GM18907 (cell line): ENCODE data around the gene PRKAB1.
"Not testable (repeated sequence)": the region's sequence is repeated elsewhere in the genome, so short reads cannot be mapped to it uniquely, and the experiment has no call there.

ENCODE experiments used
- ATAC-seq: cut with Tn5 transposase; IDR thresholded peaks from one replicate; pipeline ENCODE4 v1.9.1; 2021; ENCODE audit warnings: mild to moderate bottlenecking, moderate library complexity; ENCODE audit not compliant: unreplicated experiment

Gene PRKAB1

GRCh38 chr12:119667577-119668323, at the start of gene PRKAB1:
Gene PRKAB1, plus strand, starts transcription at chr12:119668133. Its CDS starts 112 bp downstream, at chr12:119668245.
- ATAC-seq: peak; percentile 97

DNA sequence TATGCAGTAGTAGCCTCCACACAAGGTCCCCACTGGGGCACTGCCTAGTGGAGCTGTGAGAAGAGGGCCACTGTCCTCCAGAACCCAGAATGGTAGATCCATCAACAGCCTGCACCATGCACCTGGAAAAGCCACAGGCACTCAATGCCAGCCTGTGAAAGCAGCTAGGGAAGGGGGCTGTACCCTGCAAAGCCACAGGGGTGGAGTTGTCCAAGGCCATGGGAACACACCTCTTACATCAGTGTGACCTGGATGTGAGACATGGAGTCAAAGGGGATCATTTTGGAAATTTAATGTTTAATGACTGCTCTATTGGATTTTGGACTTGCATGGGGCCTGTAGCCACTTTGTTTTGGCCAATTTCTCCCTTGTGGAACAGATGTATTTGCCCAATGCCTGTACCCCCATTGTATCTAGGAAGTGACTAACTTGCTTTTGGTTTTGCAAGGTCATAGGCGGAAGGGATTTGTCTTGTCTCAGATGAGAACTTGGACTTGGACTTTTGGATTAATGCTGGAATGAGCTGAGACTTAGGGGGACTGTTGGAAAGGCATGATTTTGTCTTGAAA, 49.5 kb upstream of the PRKAB1 start:
- not testable (repeated sequence) for ATAC-seq

DNA sequence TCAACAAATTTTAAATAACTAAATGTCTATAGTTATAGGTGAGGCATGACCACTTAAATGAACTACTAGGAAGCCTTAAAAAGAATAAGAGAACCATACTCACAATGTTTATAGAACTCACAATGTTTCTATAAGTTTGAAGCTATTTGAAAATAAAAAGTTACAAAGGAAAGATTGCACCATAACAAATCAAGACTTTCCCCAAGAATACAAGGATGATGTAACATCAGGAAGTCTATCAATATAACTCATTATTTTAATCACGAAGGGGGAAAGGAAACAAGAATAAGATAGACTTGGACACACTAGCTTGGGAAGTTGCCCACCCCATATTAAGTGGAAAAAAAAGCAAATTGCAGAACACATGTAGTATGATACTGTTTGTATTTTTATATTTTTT, 47.4 kb upstream of the PRKAB1 start:
- no peak for ATAC-seq

DNA sequence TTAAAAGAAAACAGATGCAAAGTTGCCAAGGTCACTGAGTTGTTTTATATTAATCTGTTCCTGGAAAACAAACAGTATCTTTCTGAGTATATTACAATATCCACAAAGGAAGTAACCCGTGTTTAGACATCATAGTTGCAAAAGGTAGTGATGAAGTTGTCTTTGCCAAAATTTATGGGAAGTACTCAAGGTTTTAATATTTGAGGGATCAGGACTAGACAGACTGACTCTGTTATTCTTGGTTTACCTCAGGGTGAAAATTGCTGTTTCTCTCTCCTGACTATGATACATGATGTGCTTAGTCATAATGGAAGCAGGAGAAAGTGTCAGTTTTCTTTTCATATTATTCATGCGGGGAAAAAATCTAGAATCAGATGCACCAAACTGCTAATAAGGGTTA, 46.1 kb upstream of the PRKAB1 start:
- no peak for ATAC-seq

DNA sequence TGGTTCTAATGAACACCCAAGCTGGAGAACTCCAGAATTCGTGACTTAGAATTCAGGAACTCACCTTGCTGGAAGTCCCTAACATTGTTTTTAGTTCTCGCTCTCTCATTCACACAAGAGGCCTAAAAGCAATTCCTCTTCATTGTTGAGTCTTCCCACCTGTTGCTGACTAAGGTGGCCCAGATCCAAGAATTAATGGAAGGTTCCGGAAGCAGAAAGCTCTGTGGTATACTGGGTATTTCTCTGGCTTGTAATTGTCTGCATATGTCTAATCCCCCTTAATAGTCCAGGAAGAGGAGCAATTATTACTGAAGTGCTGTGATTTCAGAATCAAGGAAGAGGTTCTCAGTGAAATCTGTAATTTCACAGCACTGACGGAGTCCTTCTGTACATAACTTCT, 43.0 kb upstream of the PRKAB1 start:
- ATAC-seq: no peak

- ATAC-seq: no peak
Measured at GRCh38 chr12:119627019-119627643, 40.8 kb upstream of the PRKAB1 start.

DNA sequence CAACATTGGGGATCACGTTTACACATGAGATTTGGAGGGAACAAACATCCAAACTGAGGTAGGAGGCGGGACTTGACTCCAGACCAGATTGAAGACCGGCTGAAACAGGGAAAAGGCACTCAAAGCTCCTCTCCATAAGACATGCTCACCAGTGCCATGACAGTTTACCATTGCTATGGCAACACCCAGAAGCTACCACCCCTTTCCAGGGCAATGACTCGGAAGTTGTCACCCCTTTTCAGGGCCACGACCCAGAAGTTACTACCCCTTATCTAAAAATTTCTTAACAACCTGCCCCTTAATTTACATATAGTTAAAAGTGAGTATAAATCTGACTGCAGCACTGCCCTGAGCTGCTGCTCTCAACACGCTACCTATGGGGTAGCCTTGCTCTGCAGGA, 40.2 kb upstream of the PRKAB1 start:
- no peak for ATAC-seq

DNA sequence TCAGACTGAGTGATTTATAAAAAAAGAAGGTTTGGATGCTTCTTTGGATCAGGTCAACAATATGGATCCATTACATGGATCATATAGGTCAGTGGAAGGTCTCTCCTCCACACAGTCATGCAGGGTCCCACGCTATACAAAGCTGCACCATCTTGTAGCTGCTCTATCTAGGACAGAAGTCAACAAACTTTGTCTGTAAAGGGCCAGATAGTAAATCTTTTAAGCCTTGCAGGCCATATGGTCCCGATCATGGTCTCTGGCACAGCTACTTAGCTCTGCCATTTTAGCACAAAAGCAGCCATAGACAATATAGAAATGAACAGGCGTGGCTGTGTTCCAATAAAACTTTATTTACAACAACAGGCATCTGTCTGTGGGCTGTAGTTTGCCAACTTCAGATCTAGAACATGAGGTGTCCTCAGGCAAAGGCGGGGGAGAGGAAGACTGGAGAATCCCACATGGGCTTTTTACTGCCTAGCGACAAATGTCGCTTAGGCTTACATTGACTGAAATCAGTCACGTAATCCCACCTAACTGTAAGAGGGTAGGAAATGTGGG, 37.6 kb upstream of the PRKAB1 start:
- ATAC-seq: no peak

GRCh38 chr12:119630962-119631550, 36.9 kb upstream of the PRKAB1 start:
- no peak for ATAC-seq

DNA sequence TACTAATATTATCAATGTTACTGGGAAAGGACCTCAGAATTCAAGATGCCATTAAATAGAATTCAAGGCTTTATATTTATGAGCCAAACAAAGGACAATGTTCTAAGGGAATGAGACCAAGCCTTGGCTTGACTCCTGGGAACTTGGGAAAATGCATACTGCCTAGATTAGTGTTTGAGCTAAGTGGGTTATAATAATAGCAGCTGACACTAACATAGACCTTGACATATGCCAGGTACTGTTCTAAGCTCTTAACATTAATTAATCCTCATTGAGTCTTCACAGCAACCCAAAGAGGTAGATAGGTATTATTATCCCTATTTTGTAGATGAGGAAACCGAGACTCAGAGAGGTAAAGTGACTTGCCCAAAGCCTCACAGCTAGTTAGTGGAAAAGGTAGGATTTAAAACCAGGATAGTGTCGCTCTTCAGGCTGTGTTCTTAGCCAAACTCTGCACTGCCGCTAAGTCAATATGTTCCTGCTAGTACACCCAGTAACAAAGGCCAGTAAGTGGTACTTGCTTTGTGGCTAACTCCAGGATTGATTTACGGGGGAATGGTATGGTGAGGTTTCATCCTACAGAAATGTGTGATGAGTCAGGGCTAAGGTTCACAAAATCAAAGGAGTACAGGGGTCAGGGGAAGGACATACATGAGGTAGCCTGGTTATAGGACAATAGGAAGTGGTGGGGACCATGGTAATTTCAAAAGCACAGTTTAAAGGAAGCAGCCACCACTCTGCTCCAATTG, 35.8 kb upstream of the PRKAB1 start:
- ATAC-seq: no peak

DNA sequence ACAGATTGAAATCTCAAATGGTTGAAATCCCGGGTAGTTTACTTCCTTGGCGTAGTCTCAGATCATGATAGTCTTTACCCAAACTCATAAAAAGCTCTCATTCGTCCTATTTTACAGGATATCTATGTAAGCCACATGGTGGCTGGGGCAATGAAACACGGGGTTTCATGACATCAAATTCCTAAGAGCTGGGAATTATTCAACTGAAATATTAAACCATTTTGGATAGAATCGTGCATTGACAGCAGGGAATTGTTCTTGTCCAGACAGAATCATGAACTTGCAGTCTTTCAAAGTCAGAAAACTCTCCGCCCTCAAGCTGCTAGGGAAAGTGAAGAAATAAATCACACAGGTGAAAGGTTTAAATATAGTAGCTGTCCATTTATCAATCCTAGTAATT, 33.2 kb upstream of the PRKAB1 start:
- no peak for ATAC-seq

- ATAC-seq: no peak
Measured at GRCh38 chr12:119642986-119643385, 24.9 kb upstream of the PRKAB1 start.

DNA sequence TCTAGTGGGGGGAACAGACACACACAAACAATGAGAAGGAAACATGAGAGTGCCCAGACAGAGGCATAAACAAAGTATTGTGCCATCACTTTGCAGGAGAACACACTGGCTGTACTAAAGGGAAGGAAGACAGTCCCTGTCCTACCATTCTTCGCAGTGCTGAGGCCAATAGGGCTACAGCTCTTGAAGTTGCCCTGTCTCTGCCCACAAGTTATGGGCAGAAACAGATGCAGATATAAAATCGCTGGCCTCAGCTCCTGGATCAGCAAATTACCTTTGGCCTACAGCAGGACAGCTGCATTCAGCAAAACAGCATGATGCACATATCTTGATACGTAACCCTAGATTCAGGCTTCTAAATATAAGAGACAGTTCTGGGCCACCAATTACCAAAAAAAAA, 23.0 kb upstream of the PRKAB1 start:
- no peak for ATAC-seq

DNA sequence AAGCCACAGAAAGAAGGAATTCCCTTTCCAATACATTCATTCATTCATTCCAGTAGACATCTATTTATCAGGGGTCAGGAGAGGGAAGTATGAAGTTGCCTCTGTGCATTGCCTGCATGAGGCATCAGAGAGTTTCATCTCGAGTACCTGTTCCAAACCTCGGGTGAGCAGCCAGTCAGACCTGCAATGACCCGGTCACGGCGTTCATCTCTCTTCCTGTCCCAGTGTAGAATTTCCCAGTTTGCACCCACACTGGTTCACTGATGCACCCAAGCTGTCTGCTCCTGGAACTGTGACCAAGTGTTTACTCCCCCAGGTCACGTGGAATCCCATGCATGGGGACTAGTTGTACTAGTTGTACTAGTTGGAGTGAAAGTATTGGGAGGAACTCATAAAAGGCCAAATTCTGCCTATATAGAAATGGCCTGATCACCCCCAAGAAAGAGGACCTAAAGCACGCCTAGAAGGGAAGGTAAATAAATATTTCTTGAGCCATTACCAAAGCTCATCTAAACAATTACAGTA, 22.3 kb upstream of the PRKAB1 start:
- no peak for ATAC-seq

- ATAC-seq: no peak
Measured at GRCh38 chr12:119649202-119649808, 18.6 kb upstream of the PRKAB1 start.

DNA sequence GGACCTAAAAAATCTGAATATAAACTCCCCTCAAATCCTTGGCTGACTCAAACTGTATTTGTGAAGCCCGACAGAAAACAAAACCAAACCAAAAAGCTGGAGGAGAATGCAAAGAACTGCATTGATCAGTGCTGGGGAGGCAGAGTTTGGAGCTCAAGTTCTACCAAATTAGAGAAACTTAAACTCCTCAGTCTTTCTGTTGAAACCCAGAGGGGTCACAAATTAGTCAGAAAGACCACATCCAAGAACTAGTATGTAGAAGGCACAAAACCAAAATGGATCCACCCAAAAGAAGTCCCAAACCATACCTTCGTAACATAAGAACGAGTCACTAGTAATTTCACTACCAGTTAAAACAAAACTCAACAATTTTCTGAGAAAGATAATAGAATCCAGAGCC, 15.3 kb upstream of the PRKAB1 start:
- no peak for ATAC-seq

GRCh38 chr12:119657001-119657400, 10.9 kb upstream of the PRKAB1 start:
- not testable (repeated sequence) for ATAC-seq

GRCh38 chr12:119658166-119658565, 9.8 kb upstream of the PRKAB1 start:
- ATAC-seq: not testable (repeated sequence)

GRCh38 chr12:119659289-119659897, 8.5 kb upstream of the PRKAB1 start:
- peak; percentile 51 for ATAC-seq

GRCh38 chr12:119660076-119660475, 7.9 kb upstream of the PRKAB1 start:
- no peak for ATAC-seq
